ENCODE measurements around the gene RUVBL1. TPM values are rescaled to one million over a fixed set of nuclear protein-coding genes. Genes with fewer than 3 reads are reported as not detected.
A peak's percentile ranks its signal among the peaks of the same experiment; 100 is the strongest.

The RUVBL1 gene
- total and polyA plus RNA-seq, 2 experiments from 2014 or later: 45.0 to 54.4 TPM

GRCh38 chr3:128036119-128036518, 87.5 kb downstream of the RUVBL1 start:
- Histone ChIP-seq H2AFZ (no peak overlapping the region), H3K9me3 (ENCODE audit: low read depth) (no peaks in the 10 kb centered on the region), H3K4me2 (ENCODE audit: unreplicated experiment) (no peak overlapping the region), H3K9me2 (ENCODE audit: insufficient read depth) (no peaks in the 10 kb centered on the region), H4K20me1 (ENCODE audit: insufficient read depth) (no peaks in the 10 kb centered on the region), H3K27ac (no peak overlapping the region), H3K27me3 (replicated peaks; ENCODE audit: insufficient read depth) (no peaks in the 10 kb centered on the region), H3K79me2 (ENCODE audit: insufficient read depth) (no peaks in the 10 kb centered on the region), H3K9ac (no peak overlapping the region), H3K4me3 (no peak overlapping the region), H3K36me3 (ENCODE audit: low read depth) (no peaks in the 10 kb centered on the region), H3K4me1 (ENCODE audit: insufficient read depth) (no peaks in the 10 kb centered on the region), H3F3A (ENCODE audit: insufficient read depth) (0 out of 2 replicates have a peak, but pooled peaks cover 4% of the 10 kb centered on the region)
- WGBS, 2 experiments (ENCODE audit: low coverage in 1 of 2, low lambda C conversion rate in 2 of 2, missing lambda C conversion rate in 2 of 2): 50 to 83% methylated on average over 1 of the region's 1 CpG
- TF ChIP-seq EZH2phosphoT487 (IDR thresholded peaks at IDR 0.05; ENCODE audit: insufficient read depth, low read depth) (no peak), EZH2 (IDR thresholded peaks at IDR 0.05; ENCODE audit: insufficient read depth, poor library complexity, severe bottlenecking) (no peak)
- DNase-seq: no peak
- in situ Hi-C loops (cut with MboI): no loop called here

DNA sequence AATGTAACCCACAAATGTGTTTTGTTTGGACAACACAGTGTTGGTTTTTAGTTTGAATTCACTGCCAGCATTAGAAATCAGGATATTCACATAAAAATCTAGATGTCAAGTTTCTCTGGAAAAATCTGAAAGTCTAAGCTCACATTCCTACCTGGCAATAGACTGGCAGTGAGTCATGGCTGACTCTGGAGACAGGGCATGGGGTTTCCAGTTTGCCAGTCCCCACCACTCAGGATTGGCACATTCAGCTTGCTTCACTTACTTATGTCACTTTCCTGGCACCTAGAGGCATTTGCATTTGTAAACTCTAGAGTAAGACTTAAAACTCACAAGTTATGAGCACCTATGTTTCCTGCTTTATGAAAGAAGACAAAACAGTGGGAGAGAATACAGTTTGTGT, 90.5 kb downstream of the RUVBL1 start:
- Histone ChIP-seq H3F3A (ENCODE audit: insufficient read depth) (no peaks in the 10 kb centered on the region), H3K79me2 (ENCODE audit: insufficient read depth) (no peaks in the 10 kb centered on the region), H3K36me3 (ENCODE audit: low read depth) (no peaks in the 10 kb centered on the region), H3K4me1 (ENCODE audit: insufficient read depth) (no peaks in the 10 kb centered on the region), H3K27me3 (replicated peaks; ENCODE audit: insufficient read depth) (peaks cover 4% of the 10 kb centered on the region; the same call in 1 of the 2 replicates), H3K9me2 (ENCODE audit: insufficient read depth) (no peaks in the 10 kb centered on the region), H2AFZ (no peak overlapping the region), H4K20me1 (ENCODE audit: insufficient read depth) (no peaks in the 10 kb centered on the region), H3K9me3 (ENCODE audit: low read depth) (no peaks in the 10 kb centered on the region), H3K27ac (no peak overlapping the region), H3K4me3 (no peak overlapping the region), H3K4me2 (ENCODE audit: unreplicated experiment) (no peak overlapping the region), H3K9ac (no peak overlapping the region)
- TF ChIP-seq EZH2phosphoT487 (IDR thresholded peaks at IDR 0.05; ENCODE audit: insufficient read depth, low read depth) (no peak), EZH2 (IDR thresholded peaks at IDR 0.05; ENCODE audit: insufficient read depth, poor library complexity, severe bottlenecking) (no peak)
- in situ Hi-C loops (cut with MboI): no loop called here
- DNase-seq: peak; percentile 34

Small RNAs within 50 kb of the gene (small RNA-seq; reads per million reads assigned to genes)
- gene RNU2-37P (ENCODE audit: low read depth, low replicate concordance): 7.7 reads per million, percentile 83 among the genes with 10 or more reads in this experiment
- gene RNU6-823P (ENCODE audit: low read depth, low replicate concordance): not detected

Other genes with a start within 250 kb of the RUVBL1 start
- gene KBTBD12, start 208.6 kb downstream of the RUVBL1 start, total RNA-seq (2014; rRNA removed; shearing (Covaris generic)): not detected in 2 replicates
- gene KBTBD12, start 208.6 kb downstream of the RUVBL1 start, polyA plus RNA-seq (2016; fragmentation: Nextera tagmentation; extraction: Ambion mirVana): not detected in 2 replicates
- 477 and 510 TPM in 2 replicates for gene SEC61A1, start 71.4 kb downstream of the RUVBL1 start, total RNA-seq (2014; rRNA removed; shearing (Covaris generic))
- gene SEC61A1, start 71.4 kb downstream of the RUVBL1 start, polyA plus RNA-seq (2016; fragmentation: Nextera tagmentation; extraction: Ambion mirVana): 362 and 387 TPM in 2 replicates
- gene EEFSEC, start 29.7 kb upstream of the RUVBL1 start, total RNA-seq (2014; rRNA removed; shearing (Covaris generic)): 3.7 and 4.9 TPM in 2 replicates
- 16.8 and 18.7 TPM in 2 replicates for gene EEFSEC, start 29.7 kb upstream of the RUVBL1 start, polyA plus RNA-seq (2016; fragmentation: Nextera tagmentation; extraction: Ambion mirVana)